C4-2B (cell line): Measurements from ENCODE around the gene APPL2.

Experiments
- CTCF ChIP-seq: fragments of 450-650 bp; conservative IDR thresholded peaks from 2 replicates; pipeline ENCODE4 v1.5.1; 2017; ENCODE audit warnings: mild to moderate bottlenecking
- ZFX ChIP-seq: fragments of 450-650 bp; IDR thresholded peaks from 2 replicates; pipeline ENCODE4 v1.6.1; 2017

DNA sequence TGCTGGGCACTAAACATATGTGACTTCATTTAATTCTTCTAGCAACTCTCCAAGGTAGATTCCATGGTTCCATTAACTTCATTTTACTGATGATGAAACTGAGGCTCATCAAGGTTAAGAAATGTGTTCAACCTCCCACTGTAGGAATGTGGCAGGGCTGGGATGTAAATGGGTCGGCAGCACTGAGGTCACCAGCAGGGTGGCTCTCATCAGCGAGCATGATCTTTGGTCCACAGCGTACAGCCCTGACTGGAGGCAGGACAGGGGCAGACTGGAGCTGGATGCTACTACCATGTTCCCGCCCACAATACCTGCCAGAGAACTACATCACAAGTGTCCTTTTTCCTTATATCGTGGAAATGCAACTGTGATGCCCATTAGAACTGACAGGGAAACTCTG is 4.6 kb downstream of the APPL2 start:
- TF ChIP-seq CTCF (no peak), ZFX (no peak)
